GM21423 (cell line): ENCODE data around the gene FGF23.

Experiments
- ATAC-seq: cut with Tn5 transposase; IDR thresholded peaks from one replicate; pipeline ENCODE4 v1.9.1; 2021; ENCODE audit warnings: mild to moderate bottlenecking, moderate library complexity; ENCODE audit not compliant: unreplicated experiment

Gene FGF23

GRCh38 chr12:4320497-4320852, 59.0 kb downstream of the FGF23 start:
- ATAC-seq, result peak; percentile 38
